ENCODE measurements around the gene PLXNA4.
A peak's percentile ranks its signal among the peaks of the same experiment; 100 is the strongest.

PLXNA4 gene

GRCh38 chr7:132345543-132346129 is 230.6 kb downstream of the PLXNA4 start:
- no peak for DNase-seq

GRCh38 chr7:132345030-132345429 is 231.2 kb downstream of the PLXNA4 start:
- DNase-seq = no peak

- DNase-seq = no peak
These were observed 233.1 kb downstream of the PLXNA4 start for GRCh38 chr7:132343199-132343598.

GRCh38 chr7:132337450-132338080 is 238.7 kb downstream of the PLXNA4 start:
- DNase-seq = no peak

GRCh38 chr7:132336797-132337196 is 239.5 kb downstream of the PLXNA4 start:
- no peak for DNase-seq

- DNase-seq = no peak
These were observed 243.0 kb downstream of the PLXNA4 start for GRCh38 chr7:132333301-132333700.

GRCh38 chr7:132328760-132329159 is 247.5 kb downstream of the PLXNA4 start:
- no peak for DNase-seq

- DNase-seq = no peak
These were observed 248.1 kb downstream of the PLXNA4 start for GRCh38 chr7:132328047-132328620.

- no peak for DNase-seq
These were observed 249.2 kb downstream of the PLXNA4 start for GRCh38 chr7:132326878-132327589.

GRCh38 chr7:132322970-132323369 is 253.3 kb downstream of the PLXNA4 start:
- no peak for DNase-seq

- no peak for DNase-seq
These were observed 254.9 kb downstream of the PLXNA4 start for GRCh38 chr7:132321387-132321786.

GRCh38 chr7:132319481-132319880 is 256.8 kb downstream of the PLXNA4 start:
- DNase-seq = no peak

- DNase-seq = peak; percentile 80 to 85
These were observed 257.6 kb downstream of the PLXNA4 start for GRCh38 chr7:132318352-132319318.

GRCh38 chr7:132317701-132318351 is 258.4 kb downstream of the PLXNA4 start:
- DNase-seq = no peak

GRCh38 chr7:132312531-132313055 is 263.7 kb downstream of the PLXNA4 start:
- no peak for DNase-seq

GRCh38 chr7:132311733-132312132 is 264.5 kb downstream of the PLXNA4 start:
- no peak for DNase-seq

GRCh38 chr7:132309102-132309805 is 267.0 kb downstream of the PLXNA4 start:
- DNase-seq = no peak

- DNase-seq = no peak
These were observed 268.8 kb downstream of the PLXNA4 start for GRCh38 chr7:132307465-132307864.

GRCh38 chr7:132300599-132301277 is 275.5 kb downstream of the PLXNA4 start:
- no peak for DNase-seq

GRCh38 chr7:132298790-132299189 is 277.5 kb downstream of the PLXNA4 start:
- no peak for DNase-seq

- no peak for DNase-seq
These were observed 279.4 kb downstream of the PLXNA4 start for GRCh38 chr7:132296820-132297219.

Data from stimulated activated CD4-positive, alpha-beta T cell treated with anti-CD3 and anti-CD28 coated beads, Interleukin-2, amount 100 ng/mL, for 24 hours (primary cell).